ENCODE results near the gene TMEM229B.

GRCh38 chr14:67527756-67528155 is 39.2 kb upstream of the TMEM229B start:
- TF ChIP-seq CTCF (IDR thresholded peaks at IDR 0.05; ENCODE audit: low read depth, low read length, missing input control) (no peak), ZBTB33 (IDR thresholded peaks at IDR 0.05) (no peak), JUND (IDR thresholded peaks at IDR 0.05) (no peak), MAX (IDR thresholded peaks at IDR 0.05) (no peak), ATF3 (IDR thresholded peaks at IDR 0.05) (no peak), TAF1 (conservative IDR thresholded peaks at IDR 0.05) (no peak), FOXA2 (IDR thresholded peaks at IDR 0.05) (no peak)

Data from liver (tissue), 3 donors.